SJCRH30 (cell line): ENCODE measurements around the gene SPDYE2. TPM values are rescaled to one million over a fixed set of nuclear protein-coding genes. Genes with fewer than 3 reads are reported as not detected.
A peak's percentile ranks its signal among the peaks of the same experiment; 100 is the strongest.
"Not testable (repeated sequence)": the region's sequence is repeated elsewhere in the genome, so short reads cannot be mapped to it uniquely, and the experiment has no call there.

ENCODE experiments used
- DNase-seq, 2 experiments: peaks; one replicate each; pipeline ENCODE4 v3.0.0-alpha.2; 2015 to 2020
- H3K27ac ChIP-seq: fragments of 250-450 bp; sonication (Bioruptor Pico); 2 replicates; pipeline ENCODE4 v1.5.1; 2020; ENCODE audit warnings: mild to moderate bottlenecking, moderate library complexity
- H3K27me3 ChIP-seq: fragments of 250-450 bp; sonication (Bioruptor Pico); 2 replicates; pipeline ENCODE4 v1.5.1; 2020; ENCODE audit warnings: mild to moderate bottlenecking, moderate library complexity
- H3K36me3 ChIP-seq: fragments of 250-450 bp; sonication (Bioruptor Pico); 2 replicates; pipeline ENCODE4 v1.5.1; 2020; ENCODE audit warnings: mild to moderate bottlenecking, moderate library complexity
- H3K4me1 ChIP-seq: fragments of 250-450 bp; sonication (Bioruptor Pico); 2 replicates; pipeline ENCODE4 v1.5.1; 2020; ENCODE audit warnings: mild to moderate bottlenecking, moderate library complexity
- H3K4me3 ChIP-seq: fragments of 250-450 bp; sonication (Bioruptor Pico); 2 replicates; pipeline ENCODE4 v1.5.1; 2020; ENCODE audit warnings: mild to moderate bottlenecking, moderate library complexity
- H3K9me3 ChIP-seq: fragments of 250-450 bp; sonication (Bioruptor Pico); replicated peaks from 2 replicates; pipeline ENCODE4 v1.5.1; 2020; ENCODE audit warnings: mild to moderate bottlenecking, moderate library complexity
- total RNA-seq: library from RNA; depleted of rRNA; stranded (reverse); fragments of >200 nt; shearing (Covaris generic); gene quantifications from 2 replicates; pipeline ENCODE4 v1.2.3, GENCODE V29; 2014

Gene SPDYE2
- total RNA-seq, 1 experiment from 2014 or later = 0.10 TPM

- H3K36me3 ChIP-seq, H3K27me3 ChIP-seq, DNase-seq, H3K9me3 ChIP-seq, H3K4me1 ChIP-seq, H3K4me3 ChIP-seq, H3K27ac ChIP-seq: not testable (repeated sequence)
These were observed 25.3 kb downstream of the SPDYE2 start for GRCh38 chr7:102576363-102576762.

- H3K9me3 ChIP-seq, H3K4me3 ChIP-seq, DNase-seq, H3K36me3 ChIP-seq, H3K27me3 ChIP-seq, H3K4me1 ChIP-seq, H3K27ac ChIP-seq: not testable (repeated sequence)
These were observed 26.6 kb downstream of the SPDYE2 start for GRCh38 chr7:102577315-102578240.

GRCh38 chr7:102578486-102578885 is 27.5 kb downstream of the SPDYE2 start:
- H3K9me3 ChIP-seq, H3K36me3 ChIP-seq, H3K27me3 ChIP-seq, DNase-seq, H3K4me3 ChIP-seq, H3K27ac ChIP-seq, H3K4me1 ChIP-seq: not testable (repeated sequence)

DNA sequence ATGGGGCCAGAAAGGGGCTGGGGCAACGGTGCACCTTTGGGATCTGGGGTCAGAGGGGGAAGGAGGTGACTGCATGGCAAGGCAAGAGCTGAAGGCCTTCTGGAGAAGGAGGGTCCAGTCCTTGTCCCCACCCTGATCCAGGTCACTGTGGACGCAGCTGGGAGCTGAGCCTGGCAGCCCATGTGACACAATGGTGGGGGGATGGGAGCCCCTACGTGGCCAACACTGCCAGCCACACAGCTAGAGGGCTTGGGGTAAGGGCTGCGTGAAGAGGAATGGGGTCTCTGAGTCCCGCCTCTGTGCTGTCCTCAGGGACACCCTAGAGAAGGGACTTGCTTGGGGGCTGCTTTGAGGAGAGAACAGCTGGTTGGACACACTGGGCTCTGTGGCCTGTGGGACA is 30.7 kb downstream of the SPDYE2 start:
- H3K9me3 ChIP-seq, H3K4me1 ChIP-seq, H3K27me3 ChIP-seq, DNase-seq, H3K27ac ChIP-seq, H3K4me3 ChIP-seq, H3K36me3 ChIP-seq: not testable (repeated sequence)

GRCh38 chr7:102583495-102583894 is 32.5 kb downstream of the SPDYE2 start:
- DNase-seq, H3K27ac ChIP-seq, H3K4me3 ChIP-seq, H3K27me3 ChIP-seq, H3K9me3 ChIP-seq, H3K4me1 ChIP-seq, H3K36me3 ChIP-seq: not testable (repeated sequence)

DNA sequence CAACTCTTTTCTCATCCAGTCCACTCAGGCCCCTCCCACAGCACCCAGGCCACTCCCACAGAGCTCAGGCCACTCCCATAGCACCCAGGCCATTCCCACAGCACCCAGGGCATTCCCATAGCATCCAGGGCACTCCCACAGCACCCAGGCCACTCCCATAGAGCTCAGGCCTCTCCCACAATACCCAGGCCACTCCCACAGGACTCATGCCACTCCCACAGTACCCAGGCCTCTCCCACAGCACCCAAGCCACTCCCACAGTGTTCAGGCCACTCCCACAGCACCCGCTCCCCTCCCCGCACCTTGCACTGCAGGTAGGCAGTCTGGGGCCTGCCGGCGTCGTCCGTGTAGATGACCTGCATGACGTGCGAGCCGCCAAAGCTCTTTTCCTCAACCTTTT is 38.8 kb downstream of the SPDYE2 start:
- not testable (repeated sequence) for H3K27me3 ChIP-seq, H3K9me3 ChIP-seq, H3K27ac ChIP-seq, DNase-seq, H3K36me3 ChIP-seq, H3K4me3 ChIP-seq, H3K4me1 ChIP-seq

GRCh38 chr7:102592477-102593019 is 41.5 kb downstream of the SPDYE2 start:
- H3K4me3 ChIP-seq, H3K27me3 ChIP-seq, H3K9me3 ChIP-seq, H3K36me3 ChIP-seq, H3K4me1 ChIP-seq, H3K27ac ChIP-seq: not testable (repeated sequence)
- peak in 1 of 2 experiments; percentile 94 for DNase-seq

- H3K9me3 ChIP-seq, H3K27me3 ChIP-seq, H3K4me3 ChIP-seq, H3K4me1 ChIP-seq, H3K36me3 ChIP-seq, H3K27ac ChIP-seq, DNase-seq: not testable (repeated sequence)
These were observed 42.8 kb downstream of the SPDYE2 start for GRCh38 chr7:102593637-102594334.

- H3K4me1 ChIP-seq, H3K27me3 ChIP-seq, DNase-seq, H3K4me3 ChIP-seq, H3K9me3 ChIP-seq, H3K36me3 ChIP-seq, H3K27ac ChIP-seq: not testable (repeated sequence)
These were observed 45.0 kb downstream of the SPDYE2 start for GRCh38 chr7:102596036-102596435.

- H3K27ac ChIP-seq, H3K36me3 ChIP-seq, H3K4me3 ChIP-seq, DNase-seq, H3K9me3 ChIP-seq, H3K27me3 ChIP-seq, H3K4me1 ChIP-seq: not testable (repeated sequence)
These were observed 48.7 kb downstream of the SPDYE2 start for GRCh38 chr7:102599699-102600098.

DNA sequence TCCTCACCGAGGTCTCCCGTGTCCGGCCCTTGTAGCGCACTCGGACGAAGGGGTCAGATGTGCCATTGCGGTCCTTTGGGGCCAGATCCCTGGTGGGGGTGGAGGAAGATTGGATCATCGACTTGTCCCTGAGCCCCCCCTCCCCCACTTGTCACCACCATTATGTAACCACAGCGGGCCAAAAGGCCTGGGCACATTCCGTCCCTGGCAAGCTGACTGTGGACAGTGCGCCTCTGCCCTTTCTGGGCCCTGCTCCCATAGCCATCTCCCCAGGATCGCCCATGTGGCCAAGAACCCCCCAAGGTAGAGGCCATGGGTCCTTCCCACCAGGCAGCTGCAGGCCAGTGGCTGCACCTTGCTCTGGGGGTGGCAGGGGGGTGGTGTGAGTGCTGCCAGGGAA is 51.3 kb downstream of the SPDYE2 start:
- H3K4me3 ChIP-seq, DNase-seq, H3K27ac ChIP-seq, H3K36me3 ChIP-seq, H3K9me3 ChIP-seq, H3K27me3 ChIP-seq, H3K4me1 ChIP-seq: not testable (repeated sequence)

DNA sequence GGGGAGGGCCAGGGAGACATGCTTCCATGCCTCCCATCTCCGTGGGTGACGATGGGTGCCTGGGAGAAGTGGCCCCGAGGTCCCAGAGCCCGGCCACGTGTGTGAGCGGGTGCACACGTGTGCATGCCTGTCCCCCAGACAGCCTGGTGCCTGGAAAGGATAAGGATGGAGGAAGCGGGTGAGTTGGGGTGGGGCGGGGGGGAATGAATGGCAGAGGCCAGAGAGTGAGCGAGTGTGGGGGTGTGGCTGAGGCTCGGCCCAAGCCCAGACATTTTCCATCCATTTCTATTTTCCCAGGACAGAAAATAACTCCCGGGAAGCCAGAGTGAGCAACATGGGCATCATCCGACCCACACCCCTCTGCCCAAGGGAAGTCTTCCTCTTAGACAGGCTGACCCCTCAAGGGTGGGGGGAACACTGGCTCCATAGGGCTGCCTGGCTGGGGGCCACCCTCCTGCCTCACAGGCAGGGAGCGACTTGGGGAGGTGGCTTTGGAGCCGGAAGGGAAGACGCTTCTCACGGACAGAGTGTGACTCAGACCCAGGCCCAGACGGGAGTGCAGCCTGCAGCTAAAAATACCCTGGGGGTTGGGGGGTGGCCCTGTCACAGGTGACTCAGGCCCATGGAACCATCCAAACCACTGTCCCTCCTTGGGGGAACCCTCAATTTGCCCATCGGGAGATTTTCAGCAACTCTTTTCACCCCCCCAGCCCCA is 53.6 kb downstream of the SPDYE2 start:
- H3K4me1 ChIP-seq, H3K27ac ChIP-seq, DNase-seq, H3K9me3 ChIP-seq, H3K36me3 ChIP-seq, H3K27me3 ChIP-seq, H3K4me3 ChIP-seq: not testable (repeated sequence)

DNA sequence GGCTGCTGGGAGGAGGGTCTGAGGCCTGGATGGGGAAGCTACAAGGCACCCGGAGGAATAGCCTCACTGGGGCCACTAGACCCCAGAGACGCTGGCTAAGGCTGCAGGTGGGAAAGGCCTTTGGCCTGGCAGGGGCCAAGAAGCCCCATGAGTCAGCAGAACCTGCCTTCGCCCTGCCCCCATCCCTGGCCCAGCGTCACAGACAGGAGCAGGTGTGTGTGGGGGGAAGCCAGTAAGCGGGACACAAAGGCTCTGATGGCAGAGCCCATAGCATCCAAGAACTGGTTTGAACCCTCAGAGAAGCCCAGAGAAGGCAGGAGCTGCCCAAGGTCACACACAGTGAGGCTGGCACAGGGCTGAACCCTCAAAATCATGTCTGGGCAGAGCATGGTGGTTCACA is 55.8 kb downstream of the SPDYE2 start:
- DNase-seq, H3K4me1 ChIP-seq, H3K4me3 ChIP-seq, H3K36me3 ChIP-seq, H3K9me3 ChIP-seq, H3K27ac ChIP-seq, H3K27me3 ChIP-seq: not testable (repeated sequence)

- not testable (repeated sequence) for H3K4me3 ChIP-seq, H3K9me3 ChIP-seq, H3K27me3 ChIP-seq, DNase-seq, H3K36me3 ChIP-seq, H3K4me1 ChIP-seq, H3K27ac ChIP-seq
These were observed 58.7 kb downstream of the SPDYE2 start for GRCh38 chr7:102609734-102610133.

- H3K36me3 ChIP-seq, H3K27me3 ChIP-seq, H3K4me3 ChIP-seq, H3K9me3 ChIP-seq, H3K4me1 ChIP-seq, DNase-seq, H3K27ac ChIP-seq: not testable (repeated sequence)
These were observed 59.4 kb downstream of the SPDYE2 start for GRCh38 chr7:102610441-102610840.
